ENCODE results near the gene DNAJC8.

The DNAJC8 gene

DNA sequence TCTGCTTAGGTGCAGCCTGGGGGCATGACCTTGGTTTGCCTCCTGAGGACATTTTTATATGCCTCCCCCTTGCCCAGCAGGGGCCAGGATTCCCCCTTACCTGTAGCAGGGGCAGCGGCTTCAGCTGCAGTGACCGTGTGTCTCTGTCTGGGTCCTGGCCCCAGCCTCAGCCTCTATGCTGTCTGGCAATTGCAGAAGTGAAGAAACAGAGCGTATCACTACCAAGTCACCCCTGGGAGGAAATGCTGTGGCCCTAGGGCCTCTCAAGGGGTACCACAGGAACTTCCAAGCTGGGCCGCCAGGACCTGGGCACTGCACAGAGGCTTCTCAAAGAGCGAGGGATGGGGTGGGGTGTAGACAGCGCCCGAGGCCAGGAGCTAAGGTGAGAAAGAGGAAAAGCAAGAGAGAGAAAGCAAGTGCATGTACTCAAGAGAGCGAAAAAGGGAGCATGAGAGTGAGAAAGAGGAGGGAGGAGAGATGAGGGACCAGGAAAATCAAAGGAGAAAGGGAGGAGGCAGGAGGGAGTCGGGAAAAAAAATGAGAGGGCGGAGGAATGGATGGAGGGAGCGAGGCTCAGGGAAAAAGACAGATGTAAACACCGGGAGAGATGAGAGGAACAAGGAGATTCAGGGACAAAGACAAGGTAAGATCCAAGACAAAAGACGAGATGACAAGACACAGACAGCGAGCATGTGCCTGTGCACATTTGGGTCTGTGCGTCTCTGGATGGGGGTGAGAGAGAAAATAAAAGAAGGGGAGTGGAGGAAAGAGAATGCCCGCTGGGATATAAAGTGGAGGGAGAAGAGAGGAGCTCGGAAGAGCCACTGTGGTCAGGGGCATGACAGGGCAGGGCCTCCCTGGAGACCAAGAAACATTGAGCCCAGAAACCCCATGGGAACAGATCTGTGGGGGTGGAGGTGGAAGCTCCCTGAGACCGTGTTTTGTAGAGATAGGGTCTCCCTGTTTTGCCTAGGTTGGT is 56.0 kb downstream of the DNAJC8 start, which contains the start of gene PTAFR:
Gene PTAFR (minus strand): TSS at position 199 of the 979 bp plus-strand sequence. CDS start 25,669 bp downstream, outside the sequence.
- H3K4me3 ChIP-seq (ENCODE audit: low read depth, low read length) = no peak within 1 kb of the TSS
- TF ChIP-seq, protein P1, sequence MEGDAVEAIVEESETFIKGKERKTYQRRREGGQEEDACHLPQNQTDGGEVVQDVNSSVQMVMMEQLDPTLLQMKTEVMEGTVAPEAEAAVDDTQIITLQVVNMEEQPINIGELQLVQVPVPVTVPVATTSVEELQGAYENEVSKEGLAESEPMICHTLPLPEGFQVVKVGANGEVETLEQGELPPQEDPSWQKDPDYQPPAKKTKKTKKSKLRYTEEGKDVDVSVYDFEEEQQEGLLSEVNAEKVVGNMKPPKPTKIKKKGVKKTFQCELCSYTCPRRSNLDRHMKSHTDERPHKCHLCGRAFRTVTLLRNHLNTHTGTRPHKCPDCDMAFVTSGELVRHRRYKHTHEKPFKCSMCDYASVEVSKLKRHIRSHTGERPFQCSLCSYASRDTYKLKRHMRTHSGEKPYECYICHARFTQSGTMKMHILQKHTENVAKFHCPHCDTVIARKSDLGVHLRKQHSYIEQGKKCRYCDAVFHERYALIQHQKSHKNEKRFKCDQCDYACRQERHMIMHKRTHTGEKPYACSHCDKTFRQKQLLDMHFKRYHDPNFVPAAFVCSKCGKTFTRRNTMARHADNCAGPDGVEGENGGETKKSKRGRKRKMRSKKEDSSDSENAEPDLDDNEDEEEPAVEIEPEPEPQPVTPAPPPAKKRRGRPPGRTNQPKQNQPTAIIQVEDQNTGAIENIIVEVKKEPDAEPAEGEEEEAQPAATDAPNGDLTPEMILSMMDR (IDR thresholded peaks at IDR 0.05; ENCODE audit: low read depth, low read length) = no peak

DNA sequence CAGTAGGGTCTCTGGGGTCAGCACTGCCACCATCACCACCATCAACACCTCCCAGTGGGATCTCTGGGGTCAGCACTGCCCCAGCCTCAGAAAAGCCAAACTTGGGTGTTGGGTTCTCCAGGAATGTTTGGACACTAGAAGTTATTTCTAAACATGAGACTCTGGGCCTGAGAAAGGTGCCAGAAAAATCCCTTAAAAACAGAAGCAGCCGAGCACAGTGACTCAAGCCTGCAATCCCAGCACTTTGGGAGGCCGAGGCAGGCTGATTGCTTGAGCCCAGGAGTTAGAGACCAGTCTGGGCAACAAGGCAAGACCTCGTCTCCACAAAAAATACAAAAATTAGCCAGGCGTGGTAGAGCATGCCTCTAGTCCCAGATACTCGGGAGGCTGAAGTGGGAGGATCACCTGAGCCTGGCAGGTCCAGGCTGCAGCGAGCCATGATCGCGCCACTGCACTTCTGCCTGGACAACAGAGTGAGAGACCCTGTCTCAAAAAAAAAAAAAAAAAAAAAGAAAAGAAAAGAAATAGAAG is 56.8 kb downstream of the DNAJC8 start:
- H3K4me3 ChIP-seq (ENCODE audit: low read depth, low read length) = no peak overlapping the region
- TF ChIP-seq, protein P1 (IDR thresholded peaks at IDR 0.05; ENCODE audit: low read depth, low read length) = no peak

DNA sequence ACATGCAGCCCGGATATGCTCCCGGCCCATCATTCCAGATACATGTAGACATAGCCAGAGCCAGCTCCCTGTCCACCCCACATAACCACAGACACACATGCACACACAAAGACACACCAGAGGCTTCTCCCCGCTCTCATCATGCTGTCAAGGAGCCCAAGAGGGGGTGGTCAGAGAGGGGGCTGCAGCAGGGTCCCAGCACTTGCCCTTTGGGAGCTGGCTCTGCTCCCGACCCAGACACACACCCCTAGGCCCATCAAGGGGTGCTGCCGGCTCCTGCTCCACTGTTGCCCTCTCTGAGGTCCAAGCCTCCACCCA is 58.9 kb downstream of the DNAJC8 start:
- TF ChIP-seq, protein P1 (IDR thresholded peaks at IDR 0.05; ENCODE audit: low read depth, low read length) = no peak
- no peak overlapping the region for H3K4me3 ChIP-seq (ENCODE audit: low read depth, low read length)

DNA sequence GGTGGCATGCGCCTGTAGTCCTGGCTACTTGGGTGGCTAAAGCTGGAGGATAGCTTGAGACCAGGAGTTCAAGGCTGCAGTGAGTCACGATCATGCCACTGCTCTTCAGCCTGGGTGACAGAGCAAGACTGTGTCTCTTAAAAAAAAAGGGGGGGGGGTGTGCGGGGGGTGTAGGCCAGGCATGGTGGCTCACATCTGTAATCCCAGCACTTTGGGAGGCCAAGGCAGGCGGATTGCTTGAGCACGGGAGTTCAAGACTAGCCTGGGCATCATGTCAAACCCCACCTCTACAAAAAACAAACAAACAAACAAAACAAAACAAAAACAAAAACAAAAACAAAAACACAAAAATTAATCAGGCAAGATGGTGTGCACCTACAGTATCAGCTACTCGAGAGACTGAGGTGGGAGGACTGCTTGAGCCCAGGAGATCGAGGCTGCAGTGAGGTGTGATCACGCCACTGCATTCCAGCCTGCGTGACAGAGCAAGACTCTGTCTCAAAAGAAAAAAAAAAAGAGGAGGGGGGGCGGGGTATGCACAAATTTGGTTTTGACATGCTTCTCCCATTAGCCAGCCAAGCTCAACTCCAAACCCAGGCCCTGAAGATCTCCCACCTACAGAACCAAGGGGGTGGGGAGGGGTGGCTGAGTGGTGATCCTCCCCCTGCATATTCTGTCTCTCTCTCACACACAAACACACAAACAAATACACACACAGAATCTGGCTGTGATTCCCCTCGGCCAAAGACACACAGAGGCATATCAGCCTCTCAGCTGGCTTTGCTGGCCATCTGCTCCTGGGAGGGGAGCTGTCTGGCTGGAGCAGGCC is 59.5 kb downstream of the DNAJC8 start:
- TF ChIP-seq, protein P1 (IDR thresholded peaks at IDR 0.05; ENCODE audit: low read depth, low read length) = no peak
- no peak overlapping the region for H3K4me3 ChIP-seq (ENCODE audit: low read depth, low read length)

DNA sequence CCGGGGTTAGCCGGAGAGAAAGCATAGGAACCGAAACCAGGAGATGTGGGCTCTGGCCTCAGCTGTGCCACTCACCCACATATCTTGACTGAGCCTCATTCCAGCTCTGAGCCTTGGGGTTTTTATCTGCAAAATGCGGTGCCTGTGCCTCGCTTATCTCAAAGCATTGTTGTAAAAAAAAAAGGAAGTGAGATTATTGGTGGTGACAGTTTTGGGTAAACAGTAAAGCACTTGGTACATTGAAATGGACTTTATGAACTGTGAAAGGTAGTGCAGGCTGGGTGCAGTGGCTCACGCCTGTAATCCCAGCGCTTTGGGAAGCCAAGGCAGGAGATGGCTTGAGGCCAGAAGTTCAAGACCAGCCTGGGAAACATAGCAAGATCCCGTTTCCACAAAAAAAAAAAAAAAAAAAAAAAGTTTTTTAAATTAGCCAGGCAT is 60.1 kb downstream of the DNAJC8 start:
- TF ChIP-seq, protein P1 (IDR thresholded peaks at IDR 0.05; ENCODE audit: low read depth, low read length) = no peak
- no peak overlapping the region for H3K4me3 ChIP-seq (ENCODE audit: low read depth, low read length)

DNA sequence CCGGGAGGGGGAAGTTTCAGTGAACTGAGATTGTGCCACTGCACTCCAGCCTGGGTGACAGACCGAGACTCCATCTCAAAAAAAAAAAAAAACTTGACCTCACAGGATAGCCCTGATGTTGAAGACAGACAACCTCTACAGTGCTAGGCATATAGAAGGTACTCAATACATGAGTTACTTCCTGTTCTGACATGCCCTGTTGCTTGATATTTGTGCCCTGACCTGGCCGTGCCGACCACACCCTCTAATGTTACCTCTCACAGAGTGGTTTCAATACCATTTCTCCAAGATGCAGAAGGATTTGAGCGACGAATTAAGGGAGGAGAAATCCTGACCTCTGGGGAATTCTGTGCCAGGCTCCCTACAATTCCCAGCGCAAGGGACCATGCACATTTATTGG is 61.6 kb downstream of the DNAJC8 start:
- TF ChIP-seq, protein P1 (IDR thresholded peaks at IDR 0.05; ENCODE audit: low read depth, low read length) = no peak
- no peak overlapping the region for H3K4me3 ChIP-seq (ENCODE audit: low read depth, low read length)
